K562 (cell line): ENCODE data around the gene CDKN2C. TPM values are rescaled to one million over a fixed set of nuclear protein-coding genes. Genes with fewer than 3 reads are reported as not detected.

ENCODE experiments used
- CHD4 ChIP-seq: fragments of 200-600 bp; sonication (generic); IDR thresholded peaks from 3 replicates; pipeline ENCODE4 v1.6.1; 2012; ENCODE audit warnings: low read depth, mild to moderate bottlenecking, mixed read lengths, low read length, inconsistent platforms; ENCODE audit not compliant: insufficient read depth, insufficient replicate concordance, poor library complexity, severe bottlenecking
- CREBBP ChIP-seq: IDR thresholded peaks from one replicate; pipeline ENCODE4 v1.6.1; 2012; ENCODE audit warnings: low read depth, mild to moderate bottlenecking, control low read depth, inconsistent platforms, low read length
- FOXA3 ChIP-seq, 2 experiments: fragments of 450-650 bp in 1 of 2; sonication (generic) in 1 of 2; formaldehyde crosslinking; IDR thresholded peaks in 1 of 2; conservative IDR thresholded peaks in 1 of 2; 2 replicates each; pipeline versions ENCODE4 v1.4.0 to v1.8.0; 2020 to 2022; ENCODE audit warnings: mild to moderate bottlenecking in 2 of 2, missing genetic modification reagents in 1 of 2
- FOXJ2 ChIP-seq: fragments of 200-800 bp; sonication (Bioruptor generic); IDR thresholded peaks from 2 replicates; pipeline ENCODE4 v1.6.1; 2016; ENCODE audit warnings: missing genetic modification characterization, missing compliant biosample characterization
- FOXK2 ChIP-seq, 2 experiments: fragments of 450-650 bp; IDR thresholded peaks in 1 of 2; conservative IDR thresholded peaks in 1 of 2; 2 replicates each; pipeline ENCODE4 v1.6.1; 2016; ENCODE audit warnings: low read depth in 2 of 2, mild to moderate bottlenecking in 1 of 2
- HDAC6 ChIP-seq: IDR thresholded peaks from 2 replicates; pipeline ENCODE4 v1.6.1; 2012; ENCODE audit warnings: low read depth, mild to moderate bottlenecking, control low read depth, inconsistent platforms, low read length, moderate library complexity
- KAT7 ChIP-seq: sonication (generic); formaldehyde crosslinking; IDR thresholded peaks from 2 replicates; pipeline ENCODE4 v1.8.0; 2022; ENCODE audit warnings: missing genetic modification reagents, mild to moderate bottlenecking, borderline replicate concordance
- KDM1A ChIP-seq, 2 experiments: fragments of 450-650 bp; IDR thresholded peaks; 2 replicates each; pipeline ENCODE4 v1.6.1; 2016; ENCODE audit warnings: mild to moderate bottlenecking in 2 of 2
- NBN ChIP-seq: fragments of 450-650 bp; IDR thresholded peaks from 2 replicates; pipeline ENCODE4 v1.6.1; 2016; ENCODE audit warnings: low read depth, mild to moderate bottlenecking
- NFE2L1 ChIP-seq: fragments of 450-650 bp; IDR thresholded peaks from 2 replicates; pipeline ENCODE4 v1.6.1; 2016; ENCODE audit warnings: missing genetic modification characterization, low read depth, mild to moderate bottlenecking, missing compliant biosample characterization, moderate library complexity, borderline replicate concordance
- PHB2 ChIP-seq: fragments of 450-650 bp; IDR thresholded peaks from 2 replicates; pipeline ENCODE4 v1.6.1; 2017; ENCODE audit warnings: low read depth
- RBM25 ChIP-seq: fragments of 200-400 bp; formaldehyde crosslinking; IDR thresholded peaks from 2 replicates; pipeline ENCODE4 v1.6.1; 2018; ENCODE audit warnings: low read length, low read depth, moderate library complexity; ENCODE audit not compliant: severe bottlenecking
- SAP30 ChIP-seq: fragments of 200-600 bp; sonication (generic); IDR thresholded peaks from 2 replicates; pipeline ENCODE4 v1.6.1; 2012; ENCODE audit warnings: borderline replicate concordance, low read depth, mild to moderate bottlenecking, moderate library complexity, low read length, control low read depth, inconsistent platforms; ENCODE audit not compliant: insufficient read depth, poor library complexity, severe bottlenecking
- SIN3A ChIP-seq, 2 experiments: fragments of 150-350 bp in 1 of 2; IDR thresholded peaks; 2 replicates each; pipeline ENCODE4 v1.6.1; 2011 to 2016; ENCODE audit warnings: borderline replicate concordance in 2 of 2, low read depth in 2 of 2, low read length in 2 of 2, mild to moderate bottlenecking in 2 of 2, moderate library complexity in 2 of 2; ENCODE audit not compliant: control insufficient read depth in 1 of 2
- SREBF2 ChIP-seq: sonication (generic); formaldehyde crosslinking; IDR thresholded peaks from 2 replicates; pipeline ENCODE4 v1.4.0; 2020; ENCODE audit warnings: mild to moderate bottlenecking, missing genetic modification reagents
- TBL1XR1 ChIP-seq, 2 experiments: IDR thresholded peaks; 2 replicates each; pipeline ENCODE4 v1.6.1; 2012; ENCODE audit warnings: improper control_type of control experiment in 2 of 2, low read length in 2 of 2, mild to moderate bottlenecking in 1 of 2
- ZBTB17 ChIP-seq: fragments of 450-650 bp; formaldehyde crosslinking; IDR thresholded peaks from 2 replicates; pipeline ENCODE4 v1.4.0; 2020; ENCODE audit warnings: mild to moderate bottlenecking
- ZFPM2 ChIP-seq: fragments of 250-450 bp; sonication (Bioruptor Pico); IDR thresholded peaks from 2 replicates; pipeline ENCODE4 v1.5.1; 2022; ENCODE audit warnings: mild to moderate bottlenecking
- ZNF282 ChIP-seq: sonication (generic); formaldehyde crosslinking; IDR thresholded peaks from 2 replicates; pipeline ENCODE4 v1.8.1; 2023; ENCODE audit warnings: missing genetic modification reagents
- ZNF3 ChIP-seq: fragments of 250-450 bp; sonication (Bioruptor Pico); IDR thresholded peaks from 2 replicates; pipeline ENCODE4 v1.5.0; 2021; ENCODE audit warnings: mild to moderate bottlenecking, moderate library complexity
- polyA plus RNA-seq, 8 experiments: library from polyadenylated mRNA; depleted of rRNA in 4 of 8; stranded (reverse) in 5 of 8; unstranded in 3 of 8; fragments of >200 nt; fragmentation: Nextera tagmentation in 2 of 8; fragmentation: Illumina TruSeq in 1 of 8; extraction: Ambion mirVana in 2 of 8; extraction: Trizol in 1 of 8; gene quantifications; 2 replicates each; pipeline versions ENCODE4 v1.2.1 to v1.2.3, GENCODE V29; 2011 to 2014; ENCODE audit warnings: inconsistent platforms in 1 of 8, missing spikeins in 1 of 8
- total RNA-seq, 7 experiments: library from RNA; depleted of rRNA in 6 of 7; stranded (reverse); fragments of >200 nt in 6 of 7; fragmentation: Illumina TruSeq in 2 of 7; extraction: Trizol in 2 of 7; gene quantifications; 2 replicates each; pipeline versions ENCODE4 v1.2.1 to v1.2.3, GENCODE V29; 2011 to 2021; ENCODE audit warnings: low replicate concordance in 1 of 7
- TF ChIP-seq, protein P1 (sequence below): fragments of 450-650 bp; formaldehyde crosslinking; IDR thresholded peaks from 2 replicates; pipeline ENCODE4 v1.4.0; 2020; ENCODE audit warnings: mild to moderate bottlenecking, moderate library complexity
- TF ChIP-seq, protein P2 (sequence below), 2 experiments: fragments of 450-650 bp; conservative IDR thresholded peaks; 2 replicates each; pipeline ENCODE4 v1.6.1; 2017; ENCODE audit warnings: mild to moderate bottlenecking in 2 of 2, moderate library complexity in 2 of 2
- TF ChIP-seq, protein P3 (sequence below): sonication (generic); formaldehyde crosslinking; IDR thresholded peaks from 2 replicates; pipeline ENCODE4 v1.5.0; 2020; ENCODE audit warnings: missing genetic modification reagents

Gene CDKN2C
- total and polyA plus RNA-seq, 9 of the 15 experiments (the other 6 are each of a cell fraction or from before 2014, with no cell fraction given) = 11.9 to 74.3 (median 45.9) TPM

DNA sequence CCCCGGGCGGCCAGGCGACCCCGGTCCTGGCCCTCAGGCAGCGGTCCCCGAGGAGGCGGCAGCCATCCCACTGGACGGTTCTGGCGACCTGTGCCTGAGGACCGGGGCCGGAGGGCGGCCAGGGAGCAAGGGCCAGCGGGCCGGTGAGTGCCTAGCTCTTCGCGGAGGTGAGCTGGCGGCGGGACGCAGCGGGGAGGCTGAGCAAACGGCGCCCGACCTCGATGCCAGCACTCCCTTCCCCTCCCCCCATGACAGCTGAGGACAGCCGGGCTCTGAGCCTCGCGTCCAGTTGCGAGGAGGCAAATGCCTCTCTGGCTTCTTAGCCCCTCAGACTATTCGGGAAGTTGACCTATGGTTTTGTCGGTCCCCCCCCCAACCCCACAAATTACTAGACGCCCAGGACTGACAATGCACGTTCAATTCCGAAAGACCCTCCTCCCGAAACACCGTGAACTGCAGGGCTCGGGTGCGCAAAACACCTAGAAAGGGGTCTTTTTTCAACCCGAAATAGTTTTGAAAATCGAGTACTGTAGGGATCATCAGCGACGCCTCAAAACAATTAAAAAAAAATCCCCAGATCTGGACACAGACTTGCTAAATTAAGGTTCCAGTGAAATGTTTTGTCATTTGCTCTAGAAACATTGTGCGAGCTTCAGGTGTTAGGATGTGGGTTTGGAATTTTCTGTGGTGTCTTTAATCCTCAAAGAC is 8.3 kb downstream of the CDKN2C start (continued):
- peak; percentile 27 to 73; a peak in 1 of 4 replicates for TF ChIP-seq SIN3A (IDR thresholded peaks at IDR 0.05; ENCODE audit: borderline replicate concordance in 2 of 2, control insufficient read depth in 1 of 2, low read depth in 2 of 2, low read length in 2 of 2)
- no peak; a peak in 1 of 4 replicates for TF ChIP-seq FOXK2 (conservative IDR thresholded peaks at IDR 0.05 in 1 of 2, IDR thresholded peaks at IDR 0.05 in 1 of 2; ENCODE audit: low read depth in 2 of 2)
- no peak for TF ChIP-seq CREBBP
- TF ChIP-seq ZFPM2 (CRISPR knock-in tag) = no peak
- TF ChIP-seq RBM25 = no peak
- TF ChIP-seq, protein P1, sequence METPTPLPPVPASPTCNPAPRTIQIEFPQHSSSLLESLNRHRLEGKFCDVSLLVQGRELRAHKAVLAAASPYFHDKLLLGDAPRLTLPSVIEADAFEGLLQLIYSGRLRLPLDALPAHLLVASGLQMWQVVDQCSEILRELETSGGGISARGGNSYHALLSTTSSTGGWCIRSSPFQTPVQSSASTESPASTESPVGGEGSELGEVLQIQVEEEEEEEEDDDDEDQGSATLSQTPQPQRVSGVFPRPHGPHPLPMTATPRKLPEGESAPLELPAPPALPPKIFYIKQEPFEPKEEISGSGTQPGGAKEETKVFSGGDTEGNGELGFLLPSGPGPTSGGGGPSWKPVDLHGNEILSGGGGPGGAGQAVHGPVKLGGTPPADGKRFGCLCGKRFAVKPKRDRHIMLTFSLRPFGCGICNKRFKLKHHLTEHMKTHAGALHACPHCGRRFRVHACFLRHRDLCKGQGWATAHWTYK (CRISPR knock-in tag) = no peak
- TF ChIP-seq, protein P2, sequence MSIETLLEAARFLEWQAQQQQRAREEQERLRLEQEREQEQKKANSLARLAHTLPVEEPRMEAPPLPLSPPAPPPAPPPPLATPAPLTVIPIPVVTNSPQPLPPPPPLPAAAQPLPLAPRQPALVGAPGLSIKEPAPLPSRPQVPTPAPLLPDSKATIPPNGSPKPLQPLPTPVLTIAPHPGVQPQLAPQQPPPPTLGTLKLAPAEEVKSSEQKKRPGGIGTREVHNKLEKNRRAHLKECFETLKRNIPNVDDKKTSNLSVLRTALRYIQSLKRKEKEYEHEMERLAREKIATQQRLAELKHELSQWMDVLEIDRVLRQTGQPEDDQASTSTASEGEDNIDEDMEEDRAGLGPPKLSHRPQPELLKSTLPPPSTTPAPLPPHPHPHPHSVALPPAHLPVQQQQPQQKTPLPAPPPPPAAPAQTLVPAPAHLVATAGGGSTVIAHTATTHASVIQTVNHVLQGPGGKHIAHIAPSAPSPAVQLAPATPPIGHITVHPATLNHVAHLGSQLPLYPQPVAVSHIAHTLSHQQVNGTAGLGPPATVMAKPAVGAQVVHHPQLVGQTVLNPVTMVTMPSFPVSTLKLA (conservative IDR thresholded peaks at IDR 0.05) = 0 out of 4 replicates have a peak, but pooled peaks of 1 of the 2 experiments have one; percentile 19
- no peak for TF ChIP-seq ZNF282
- TF ChIP-seq ZBTB17 = no peak; the same call in none of the 2 replicates
- no peak for TF ChIP-seq NFE2L1 (tag)
- no peak for TF ChIP-seq PHB2
- TF ChIP-seq HDAC6 = no peak
- no peak for TF ChIP-seq ZNF3 (CRISPR knock-in tag)
- TF ChIP-seq FOXA3 (CRISPR knock-in tag; conservative IDR thresholded peaks at IDR 0.05 in 1 of 2, IDR thresholded peaks at IDR 0.05 in 1 of 2) = no peak
- TF ChIP-seq SREBF2 = no peak
- TF ChIP-seq TBL1XR1 (IDR thresholded peaks at IDR 0.05; ENCODE audit: low read length in 2 of 2) = peak in 1 of 2 experiments; percentile 10; a peak in 1 of 4 replicates
- TF ChIP-seq, protein P3, sequence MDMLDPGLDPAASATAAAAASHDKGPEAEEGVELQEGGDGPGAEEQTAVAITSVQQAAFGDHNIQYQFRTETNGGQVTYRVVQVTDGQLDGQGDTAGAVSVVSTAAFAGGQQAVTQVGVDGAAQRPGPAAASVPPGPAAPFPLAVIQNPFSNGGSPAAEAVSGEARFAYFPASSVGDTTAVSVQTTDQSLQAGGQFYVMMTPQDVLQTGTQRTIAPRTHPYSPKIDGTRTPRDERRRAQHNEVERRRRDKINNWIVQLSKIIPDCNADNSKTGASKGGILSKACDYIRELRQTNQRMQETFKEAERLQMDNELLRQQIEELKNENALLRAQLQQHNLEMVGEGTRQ (CRISPR knock-in tag) = no peak
- no peak for TF ChIP-seq SAP30
- TF ChIP-seq KAT7 (CRISPR knock-in tag) = no peak; the same call in 1 of the 2 replicates
- no peak for TF ChIP-seq KDM1A (IDR thresholded peaks at IDR 0.05)
- TF ChIP-seq NBN = no peak
- no peak for TF ChIP-seq CHD4
- TF ChIP-seq FOXJ2 (tag) = 0 out of 2 replicates have a peak, but pooled peaks have one; percentile 50
